GM12801 (cell line): Measurements from ENCODE around the gene MCAM.

Source experiments
- CTCF ChIP-seq: IDR thresholded peaks from one replicate; pipeline ENCODE4 v1.5.1; 2011; ENCODE audit warnings: control low read depth; ENCODE audit not compliant: insufficient read length; ENCODE audit errors: extremely low read depth

The MCAM gene

GRCh38 chr11:119342362-119343130, 25.6 kb upstream of the MCAM start:
- no peak for TF ChIP-seq CTCF

- no peak for TF ChIP-seq CTCF
These were observed 25.0 kb upstream of the MCAM start for GRCh38 chr11:119342023-119342300.

- no peak for TF ChIP-seq CTCF
These were observed 24.5 kb upstream of the MCAM start for GRCh38 chr11:119341222-119342022.

GRCh38 chr11:119340335-119341221, 23.6 kb upstream of the MCAM start, which contains the start of gene C1QTNF5:
Gene C1QTNF5, minus strand, starts transcription at chr11:119340883. Its CDS starts 486 bp downstream, at chr11:119340397.
- no peak for TF ChIP-seq CTCF

- no peak for TF ChIP-seq CTCF
These were observed 22.8 kb upstream of the MCAM start for GRCh38 chr11:119339589-119340334.

- no peak for TF ChIP-seq CTCF
These were observed 22.1 kb upstream of the MCAM start for GRCh38 chr11:119338965-119339588.
